ENCODE results near the gene FECH. TPM values are rescaled to one million over a fixed set of nuclear protein-coding genes. Genes with fewer than 3 reads are reported as not detected.

The FECH gene
- total and polyA plus RNA-seq, 4 experiments from 2014 or later: 14.8 to 19.7 (median 16.0) TPM

GRCh38 chr18:57544936-57545660, 41.4 kb downstream of the FECH start:
- H3K36me3 ChIP-seq (ENCODE audit: insufficient read depth, low read length): no peaks in the 10 kb centered on the region
- H3K9me3 ChIP-seq (ENCODE audit: control insufficient read depth in 1 of 2, low read length in 2 of 2): no peaks in the 10 kb centered on the region
- Mint-ChIP-seq H3K27me3 (no peaks in the 10 kb centered on the region), H3K36me3 (peaks cover 12 to 13% of the 10 kb centered on the region in 2 donors), H3K4me3 (no peak overlapping the region), H3K4me1 (no peaks in the 10 kb centered on the region), H3K27ac (no peak overlapping the region), H3K9me3 (no peaks in the 10 kb centered on the region)
- H3K27ac ChIP-seq (ENCODE audit: low read depth, low read length): no peak overlapping the region
- H3K4me1 ChIP-seq (ENCODE audit: insufficient read depth, low read length): no peaks in the 10 kb centered on the region
- DNase-seq: no peak
- no peaks in the 10 kb centered on the region for H3K27me3 ChIP-seq (ENCODE audit: insufficient read depth, low read length)
- intact Hi-C loops (cut with micrococcal nuclease): no loop called here
- no peak overlapping the region for H3K4me3 ChIP-seq (ENCODE audit: low read length in 2 of 2)
- ChIA-PET CTCF (ENCODE audit: partially characterized antibody) (no interaction called here), POLR2A (ENCODE audit: partially characterized antibody) (no interaction called here)

DNA sequence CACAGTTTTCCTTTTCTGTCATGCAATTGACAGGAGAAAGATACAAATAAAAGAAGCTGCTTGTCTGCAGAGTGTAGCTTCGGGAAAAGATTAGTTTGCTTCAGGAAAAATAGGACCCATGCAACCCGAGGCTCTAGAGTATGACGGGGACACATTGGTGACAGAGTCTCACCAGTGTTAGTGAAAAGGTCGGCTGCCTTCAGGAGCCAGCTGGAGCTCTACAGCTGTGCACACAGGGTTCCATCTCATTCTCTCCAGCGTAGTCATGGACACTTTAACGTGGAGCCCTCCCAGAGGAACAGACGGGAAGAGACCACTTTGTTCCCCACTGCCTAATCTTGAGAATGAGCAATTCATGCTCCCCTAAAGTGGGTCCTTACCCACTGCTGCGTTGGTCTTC, 42.9 kb downstream of the FECH start:
- no peaks in the 10 kb centered on the region for H3K4me1 Mint-ChIP-seq
- Histone ChIP-seq H3K27me3 (ENCODE audit: insufficient read depth, low read length) (no peaks in the 10 kb centered on the region), H3K27ac (ENCODE audit: low read depth, low read length) (no peak overlapping the region), H3K4me3 (ENCODE audit: low read length in 2 of 2) (no peak overlapping the region), H3K9me3 (ENCODE audit: control insufficient read depth in 1 of 2, low read length in 2 of 2) (no peaks in the 10 kb centered on the region), H3K36me3 (ENCODE audit: insufficient read depth, low read length) (no peaks in the 10 kb centered on the region), H3K4me1 (ENCODE audit: insufficient read depth, low read length) (no peaks in the 10 kb centered on the region)
- ChIA-PET CTCF (ENCODE audit: partially characterized antibody) (no interaction called here), POLR2A (ENCODE audit: partially characterized antibody) (no interaction called here)
- H3K27ac Mint-ChIP-seq: no peak overlapping the region
- peaks cover 5 to 11% of the 10 kb centered on the region in 2 donors for H3K36me3 Mint-ChIP-seq
- H3K4me3 Mint-ChIP-seq: no peak overlapping the region
- no peaks in the 10 kb centered on the region for H3K9me3 Mint-ChIP-seq
- no peak for DNase-seq
- intact Hi-C loops (cut with micrococcal nuclease): no loop called here
- peaks cover 0 to 1% of the 10 kb centered on the region in 2 donors for H3K27me3 Mint-ChIP-seq

DNA sequence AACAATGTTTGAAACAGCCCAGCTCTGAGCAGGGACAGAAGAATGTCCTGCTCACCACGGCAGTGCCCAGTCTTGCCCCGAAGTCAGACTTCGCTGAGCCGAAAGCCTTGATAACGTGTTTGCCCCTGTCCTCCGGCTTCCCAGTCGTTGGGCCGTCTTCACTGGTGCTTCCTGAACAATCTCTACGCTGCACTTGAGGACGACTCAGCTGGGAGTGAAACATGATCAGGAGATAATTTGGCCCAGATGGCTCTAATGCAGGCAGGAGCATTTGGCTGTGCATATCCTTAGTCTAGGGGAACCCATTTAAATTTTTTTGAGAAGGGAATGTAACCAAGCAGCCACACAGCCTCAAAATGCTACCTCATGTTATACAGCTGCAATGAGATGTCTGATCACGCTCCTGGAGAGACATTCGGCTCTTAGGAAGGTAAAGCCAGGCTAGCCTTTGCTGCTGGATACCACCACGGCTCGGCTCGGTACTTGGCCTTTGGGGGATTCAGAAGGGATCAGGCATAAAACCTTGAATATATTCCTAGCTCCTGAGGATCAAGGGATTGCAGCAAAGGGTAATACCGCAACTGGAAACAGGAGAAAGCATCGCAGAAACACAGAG, 43.6 kb downstream of the FECH start:
- no peaks in the 10 kb centered on the region for H3K9me3 ChIP-seq (ENCODE audit: control insufficient read depth in 1 of 2, low read length in 2 of 2)
- CTCF ChIA-PET (ENCODE audit: partially characterized antibody): no interaction called here
- no peak overlapping the region for H3K4me3 ChIP-seq (ENCODE audit: low read length in 2 of 2)
- H3K4me1 ChIP-seq (ENCODE audit: insufficient read depth, low read length): no peaks in the 10 kb centered on the region
- Mint-ChIP-seq H3K9me3 (no peaks in the 10 kb centered on the region), H3K27ac (peak overlapping the region in 2 of 7 donors; percentile 19 to 35), H3K27me3 (peaks cover 0 to 1% of the 10 kb centered on the region in 2 donors), H3K4me3 (no peak overlapping the region), H3K4me1 (no peaks in the 10 kb centered on the region), H3K36me3 (peaks cover 0 to 6% of the 10 kb centered on the region in 2 donors)
- H3K27me3 ChIP-seq (ENCODE audit: insufficient read depth, low read length): no peaks in the 10 kb centered on the region
- DNase-seq: no peak
- intact Hi-C loops (cut with micrococcal nuclease): no loop called here
- no peaks in the 10 kb centered on the region for H3K36me3 ChIP-seq (ENCODE audit: insufficient read depth, low read length)
- H3K27ac ChIP-seq (ENCODE audit: low read depth, low read length): no peak overlapping the region
- POLR2A ChIA-PET (ENCODE audit: partially characterized antibody): no interaction called here

DNA sequence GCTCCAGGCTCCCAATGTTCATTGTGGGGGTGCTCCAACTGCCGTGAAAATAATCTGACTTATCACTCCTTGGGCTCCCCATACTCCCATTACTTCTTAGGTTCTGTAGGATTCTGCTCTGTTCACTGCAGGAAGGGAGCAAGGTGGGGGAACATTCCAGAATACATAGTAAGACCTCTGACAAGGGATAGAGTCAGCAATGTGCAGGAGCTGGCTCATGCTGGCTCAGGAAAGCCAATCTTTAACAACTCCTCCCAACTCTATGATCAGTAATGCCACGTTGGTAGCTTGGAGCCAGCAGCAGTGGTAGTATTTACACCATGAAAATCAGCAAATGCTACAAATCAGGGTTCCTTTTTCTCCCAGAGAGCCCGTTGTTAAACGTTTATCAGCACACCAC, 44.4 kb downstream of the FECH start:
- no peak overlapping the region for H3K27ac Mint-ChIP-seq
- no peaks in the 10 kb centered on the region for H3K4me1 Mint-ChIP-seq
- Histone ChIP-seq H3K4me3 (ENCODE audit: low read length in 2 of 2) (no peak overlapping the region), H3K27me3 (ENCODE audit: insufficient read depth, low read length) (no peaks in the 10 kb centered on the region), H3K27ac (ENCODE audit: low read depth, low read length) (no peak overlapping the region), H3K4me1 (ENCODE audit: insufficient read depth, low read length) (no peaks in the 10 kb centered on the region), H3K36me3 (ENCODE audit: insufficient read depth, low read length) (no peaks in the 10 kb centered on the region), H3K9me3 (ENCODE audit: control insufficient read depth in 1 of 2, low read length in 2 of 2) (no peaks in the 10 kb centered on the region)
- peaks cover 0 to 3% of the 10 kb centered on the region in 2 donors for H3K36me3 Mint-ChIP-seq
- DNase-seq: no peak
- no peaks in the 10 kb centered on the region for H3K9me3 Mint-ChIP-seq
- no peak overlapping the region for H3K4me3 Mint-ChIP-seq
- POLR2A ChIA-PET (ENCODE audit: partially characterized antibody): no interaction called here
- peaks cover 0 to 1% of the 10 kb centered on the region in 2 donors for H3K27me3 Mint-ChIP-seq
- CTCF ChIA-PET (ENCODE audit: partially characterized antibody): no interaction called here
- intact Hi-C loops (cut with micrococcal nuclease): no loop called here

DNA sequence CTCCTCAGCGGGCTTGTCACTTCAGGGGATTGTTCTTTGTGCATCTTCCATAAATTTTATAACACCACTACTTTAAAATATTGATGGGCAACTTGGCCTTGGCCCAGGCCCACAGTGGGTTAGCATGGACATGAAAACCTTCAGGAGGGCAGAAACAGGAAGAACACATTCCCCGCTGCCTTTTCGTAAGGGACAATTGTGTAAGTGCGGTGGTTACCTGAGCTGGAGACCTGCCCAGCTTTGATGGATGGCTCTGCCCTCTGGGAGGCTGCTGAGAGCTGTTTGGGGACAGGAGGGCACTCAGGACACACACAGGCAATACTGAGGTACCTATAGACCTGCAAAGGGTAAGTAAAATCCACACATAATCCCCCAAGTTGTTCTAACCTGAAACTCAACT, 46.8 kb downstream of the FECH start:
- CTCF ChIA-PET (ENCODE audit: partially characterized antibody): no interaction called here
- intact Hi-C loops (cut with micrococcal nuclease): no loop called here
- no peaks in the 10 kb centered on the region for H3K4me1 Mint-ChIP-seq

DNA sequence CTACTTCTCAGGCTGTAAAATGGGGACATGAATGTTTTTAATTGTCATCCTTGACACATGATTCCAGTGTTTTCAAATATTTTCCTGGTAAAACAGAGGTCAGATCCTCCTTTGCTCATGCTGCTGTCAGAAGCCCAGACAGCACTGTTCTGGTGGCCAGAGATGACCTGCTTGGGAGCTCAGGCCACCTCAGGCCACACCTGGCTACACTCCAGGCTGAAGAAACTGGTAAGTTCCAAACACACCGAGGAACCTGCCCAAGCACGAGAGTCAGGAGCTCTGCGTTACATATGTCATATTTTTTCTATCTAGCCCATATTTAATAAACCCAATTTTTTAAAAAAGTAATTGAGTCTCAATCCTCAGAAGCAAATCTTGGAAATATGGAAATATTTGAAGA, 47.9 kb downstream of the FECH start:
- H3K27ac Mint-ChIP-seq: no peak overlapping the region

More for the DNA sequence above, 46.8 kb downstream of the FECH start:
- Mint-ChIP-seq H3K4me3 (no peak overlapping the region), H3K9me3 (no peaks in the 10 kb centered on the region), H3K36me3 (no peaks in the 10 kb centered on the region), H3K27me3 (peaks cover 0 to 1% of the 10 kb centered on the region in 2 donors), H3K27ac (no peak overlapping the region)
- DNase-seq: no peak
- Histone ChIP-seq H3K4me1 (ENCODE audit: insufficient read depth, low read length) (no peaks in the 10 kb centered on the region), H3K4me3 (ENCODE audit: low read length in 2 of 2) (no peak overlapping the region), H3K27ac (ENCODE audit: low read depth, low read length) (no peak overlapping the region), H3K27me3 (ENCODE audit: insufficient read depth, low read length) (no peaks in the 10 kb centered on the region), H3K36me3 (ENCODE audit: insufficient read depth, low read length) (no peaks in the 10 kb centered on the region), H3K9me3 (ENCODE audit: control insufficient read depth in 1 of 2, low read length in 2 of 2) (no peaks in the 10 kb centered on the region)
- POLR2A ChIA-PET (ENCODE audit: partially characterized antibody): no interaction called here

GRCh38 chr18:57534511-57534909, 52.0 kb downstream of the FECH start:
- no peak overlapping the region for H3K4me3 Mint-ChIP-seq
- Histone ChIP-seq H3K27ac (ENCODE audit: low read depth, low read length) (no peak overlapping the region), H3K4me1 (ENCODE audit: insufficient read depth, low read length) (no peaks in the 10 kb centered on the region), H3K4me3 (ENCODE audit: low read length in 2 of 2) (no peak overlapping the region), H3K36me3 (ENCODE audit: insufficient read depth, low read length) (no peaks in the 10 kb centered on the region), H3K9me3 (ENCODE audit: control insufficient read depth in 1 of 2, low read length in 2 of 2) (no peaks in the 10 kb centered on the region), H3K27me3 (ENCODE audit: insufficient read depth, low read length) (no peaks in the 10 kb centered on the region)
- ChIA-PET CTCF (ENCODE audit: partially characterized antibody) (no interaction called here), POLR2A (ENCODE audit: partially characterized antibody) (no interaction called here)
- no peak overlapping the region for H3K27ac Mint-ChIP-seq
- peaks cover 0 to 2% (median 0%) of the 10 kb centered on the region in 8 donors for H3K9me3 Mint-ChIP-seq
- DNase-seq: no peak
- H3K27me3 Mint-ChIP-seq: peaks cover 0 to 1% of the 10 kb centered on the region in 2 donors
- intact Hi-C loops (cut with micrococcal nuclease): no loop called here
- no peaks in the 10 kb centered on the region for H3K36me3 Mint-ChIP-seq
- H3K4me1 Mint-ChIP-seq: no peaks in the 10 kb centered on the region

More for the DNA sequence above, 47.9 kb downstream of the FECH start:
- Histone ChIP-seq H3K4me3 (ENCODE audit: low read length in 2 of 2) (no peak overlapping the region), H3K27ac (ENCODE audit: low read depth, low read length) (no peak overlapping the region), H3K27me3 (ENCODE audit: insufficient read depth, low read length) (no peaks in the 10 kb centered on the region), H3K4me1 (ENCODE audit: insufficient read depth, low read length) (no peaks in the 10 kb centered on the region), H3K36me3 (ENCODE audit: insufficient read depth, low read length) (no peaks in the 10 kb centered on the region), H3K9me3 (ENCODE audit: control insufficient read depth in 1 of 2, low read length in 2 of 2) (no peaks in the 10 kb centered on the region)
- DNase-seq: no peak
- CTCF ChIA-PET (ENCODE audit: partially characterized antibody): no interaction called here
- intact Hi-C loops (cut with micrococcal nuclease): no loop called here
- Mint-ChIP-seq H3K4me3 (no peak overlapping the region), H3K27me3 (peaks cover 0 to 1% of the 10 kb centered on the region in 2 donors), H3K9me3 (peaks cover 0 to 2% (median 0%) of the 10 kb centered on the region in 8 donors), H3K36me3 (no peaks in the 10 kb centered on the region), H3K4me1 (no peaks in the 10 kb centered on the region)
- POLR2A ChIA-PET (ENCODE audit: partially characterized antibody): no interaction called here
